Superior temporal gyrus (tissue), 1 donor: Measurements from ENCODE around the gene ZFP36L2.
A peak's percentile ranks its signal among the peaks of the same experiment; 100 is the strongest.
"Not testable (repeated sequence)": the region's sequence is repeated elsewhere in the genome, so short reads cannot be mapped to it uniquely, and the experiment has no call there.

Experiments used
- DNase-seq: peaks from one replicate; pipeline ENCODE4 v3.0.0-alpha.2; 2016; ENCODE audit errors: extremely low spot score

ZFP36L2 gene

DNA sequence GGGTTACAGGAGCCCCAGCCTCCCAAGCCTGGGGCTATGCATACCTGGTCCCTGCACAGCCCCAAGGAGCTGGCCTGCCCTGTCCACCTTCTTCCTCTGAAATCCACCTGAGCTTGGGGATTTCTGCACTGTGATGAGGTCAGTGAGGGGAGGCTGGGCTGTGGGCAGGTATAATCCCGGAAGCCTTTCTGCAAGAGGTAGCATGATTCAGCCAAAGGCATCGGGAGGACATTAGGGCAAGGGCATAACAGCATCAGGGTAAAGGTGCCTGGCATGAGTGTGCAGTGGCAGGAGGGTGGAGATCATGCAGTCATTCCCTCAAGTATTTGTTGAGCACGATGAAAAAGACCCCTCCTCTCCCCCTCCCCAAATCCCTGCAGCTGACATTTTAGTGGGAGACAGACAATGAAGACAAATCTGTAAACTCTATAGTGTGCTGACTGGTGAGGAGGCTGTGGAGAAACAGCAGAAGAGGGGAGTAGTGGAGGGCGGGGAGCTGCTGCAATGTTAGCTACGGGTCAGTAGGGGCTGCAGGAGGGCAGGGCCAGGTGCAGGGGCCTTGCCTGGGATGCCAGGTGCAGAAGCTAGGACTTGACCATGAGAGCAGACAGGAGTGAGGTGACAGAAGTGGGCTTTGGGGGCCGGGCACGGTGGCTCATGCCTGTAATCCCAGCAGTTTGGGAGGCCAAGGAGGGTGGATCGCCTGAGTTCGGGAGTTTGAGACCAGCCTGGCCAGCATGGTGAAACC is 18.7 kb downstream of the ZFP36L2 start:
- no peak for DNase-seq

DNA sequence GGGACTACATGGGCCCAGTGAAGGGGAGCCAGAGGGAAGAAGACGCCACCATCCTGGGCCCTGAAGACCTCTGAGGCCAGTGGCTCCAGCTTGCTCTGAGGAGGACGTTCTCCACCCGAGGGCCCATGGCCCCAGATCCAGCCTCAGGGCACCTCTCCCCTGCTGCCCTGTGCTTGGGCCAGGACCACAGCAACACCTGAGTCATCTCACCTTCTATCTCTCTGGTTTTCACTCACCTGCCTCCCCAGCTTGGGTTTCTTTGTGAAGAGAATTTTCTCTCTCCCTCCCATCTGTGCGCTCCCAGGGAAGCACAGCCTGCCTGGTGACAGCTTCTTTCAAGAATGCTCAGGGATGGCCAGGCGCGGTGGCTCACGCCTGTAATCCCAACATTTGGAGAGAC is 19.8 kb downstream of the ZFP36L2 start:
- no peak for DNase-seq

DNA sequence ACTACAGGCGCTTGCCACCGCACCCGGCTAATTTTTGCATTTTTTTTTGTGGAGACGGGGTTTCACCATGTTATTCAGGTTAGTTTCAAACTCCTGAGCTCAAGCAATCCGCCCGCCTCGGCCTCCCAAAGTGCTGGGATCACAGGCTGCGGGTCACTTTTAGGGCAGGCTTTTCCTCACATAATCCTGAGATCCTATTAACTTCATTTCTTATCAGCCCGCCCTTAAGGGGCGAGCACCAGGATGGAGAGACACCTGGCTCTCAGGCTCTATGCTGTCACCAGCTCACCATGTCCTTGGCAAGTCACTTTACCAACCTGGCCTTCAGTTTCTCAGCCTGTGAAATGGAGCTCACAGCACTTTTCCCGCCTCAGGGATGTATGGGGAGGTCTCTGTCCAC is 23.0 kb downstream of the ZFP36L2 start:
- no peak for DNase-seq

DNA sequence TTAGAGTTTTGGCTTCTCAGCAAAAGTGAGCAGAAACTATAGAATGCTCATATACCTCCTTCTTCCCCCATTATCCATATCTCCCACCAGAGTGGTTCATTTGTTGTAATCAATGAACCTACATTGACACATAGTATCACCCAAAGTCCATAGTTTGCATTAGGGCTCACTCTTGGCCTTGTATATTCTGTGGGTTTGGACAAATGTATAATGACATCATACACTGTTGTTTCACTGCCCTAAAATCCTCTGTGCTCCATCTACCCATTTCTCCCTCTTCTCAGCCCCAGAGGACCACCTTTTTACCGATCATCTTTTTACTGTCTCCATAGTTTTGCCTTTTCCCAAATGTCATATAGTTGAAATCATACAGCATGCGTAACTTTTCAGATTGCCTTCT is 24.1 kb downstream of the ZFP36L2 start:
- DNase-seq: no peak

DNA sequence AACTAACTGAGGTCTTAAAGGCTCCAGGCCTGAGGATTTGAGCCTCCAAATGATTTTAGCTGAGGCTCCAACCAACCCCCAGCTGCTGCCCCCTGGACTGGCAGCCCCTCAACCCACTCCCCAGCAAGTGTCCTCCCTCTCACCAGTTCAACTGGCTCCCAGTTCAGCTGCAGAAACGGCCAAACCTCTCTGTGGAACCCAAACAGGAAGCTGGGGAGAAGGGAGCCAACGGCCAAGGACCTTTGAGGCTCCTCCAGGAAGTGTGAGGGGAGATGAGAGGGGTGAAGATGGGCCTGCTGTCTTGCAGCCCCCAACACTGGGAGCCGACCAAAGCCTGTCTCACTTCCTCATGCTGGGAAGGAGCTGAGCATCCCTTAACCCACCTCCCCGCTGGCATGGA is 24.9 kb downstream of the ZFP36L2 start:
- DNase-seq: no peak

DNA sequence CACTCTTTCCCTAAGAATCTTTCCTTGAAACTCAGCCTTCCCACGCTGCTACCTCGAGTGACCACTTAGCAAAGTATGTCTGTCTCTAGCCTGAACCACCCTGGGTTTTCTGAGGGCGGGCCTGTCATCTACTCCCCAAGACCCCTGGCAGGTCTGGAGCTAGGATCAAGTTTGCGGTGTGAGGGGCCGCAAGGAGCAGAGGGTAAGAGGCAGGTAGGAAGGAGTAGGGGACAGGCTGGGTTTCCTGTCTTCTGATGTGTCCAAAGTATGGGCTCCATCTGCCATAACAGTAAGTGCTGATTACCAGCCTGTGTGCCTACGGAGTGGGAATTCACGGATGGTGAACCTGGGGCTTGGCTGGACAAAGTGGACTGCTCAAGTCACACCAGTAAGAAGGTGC is 25.4 kb downstream of the ZFP36L2 start:
- DNase-seq: no peak

DNA sequence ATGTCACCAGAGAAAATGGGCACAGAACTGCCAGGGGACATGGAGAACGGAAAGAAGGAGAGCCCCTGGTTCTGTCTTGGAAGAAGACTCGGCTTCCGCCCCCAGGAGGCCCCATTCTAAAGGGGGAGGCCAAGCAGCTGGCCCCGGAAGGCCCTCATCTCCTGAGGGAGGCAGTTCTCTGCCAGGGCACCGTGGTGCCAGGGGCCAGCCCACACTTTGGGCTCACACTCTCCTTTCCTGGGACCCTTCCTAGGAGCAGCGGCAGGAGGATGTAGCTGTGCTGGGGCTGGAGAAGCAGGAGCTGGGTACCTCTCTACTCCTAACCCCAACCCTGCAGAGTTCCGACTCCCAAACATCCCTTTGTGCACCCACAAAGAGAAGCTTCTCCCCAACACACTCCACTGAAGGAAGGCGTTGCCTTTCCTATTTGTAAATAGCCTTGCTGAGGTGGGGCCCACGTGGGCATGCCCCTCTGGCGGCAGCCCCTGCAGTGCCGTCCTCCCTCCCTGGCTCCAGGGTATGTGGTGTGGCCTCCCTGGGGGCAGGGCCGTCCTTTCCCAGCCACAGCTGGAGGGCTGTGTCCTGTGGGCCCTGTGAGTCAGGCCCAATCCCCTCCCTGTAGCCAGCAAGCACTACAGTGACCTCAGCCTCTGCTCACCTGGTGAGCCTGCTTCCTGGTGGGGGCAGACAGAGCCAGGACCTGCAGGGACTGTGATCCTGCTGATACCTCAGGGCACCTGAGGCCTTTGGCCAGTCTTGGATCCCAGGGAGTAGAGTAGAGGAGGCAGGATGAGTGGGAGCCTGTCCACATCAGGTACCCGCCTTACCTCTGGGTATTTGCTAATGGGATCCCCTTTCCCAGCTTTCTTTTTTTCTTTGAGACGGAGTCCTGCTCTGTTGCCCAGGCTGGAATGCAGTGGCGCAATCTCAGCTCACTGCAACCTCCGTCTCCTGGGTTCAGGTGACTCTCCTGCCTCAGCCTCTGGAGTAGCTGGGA is 26.6 kb downstream of the ZFP36L2 start:
- no peak for DNase-seq

DNA sequence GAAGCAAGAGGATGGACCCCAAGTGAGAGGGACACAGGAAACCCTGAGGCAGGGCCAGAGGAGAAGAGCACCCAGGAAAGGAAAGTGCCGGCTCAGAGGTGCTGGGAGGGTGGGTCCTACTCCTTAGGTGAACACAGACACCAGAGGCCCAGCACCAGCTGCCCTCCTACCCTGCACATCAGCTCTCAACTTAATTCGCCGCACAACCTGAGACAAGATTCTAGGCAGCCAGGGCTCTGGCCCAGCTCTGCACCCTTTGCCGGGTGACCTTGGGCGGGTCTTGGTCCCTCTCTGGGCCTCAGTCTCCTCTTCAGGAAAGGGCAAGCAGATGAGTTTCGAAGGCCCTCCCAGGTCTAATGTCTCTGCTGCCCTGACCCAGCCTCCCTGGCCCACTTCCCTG is 28.1 kb downstream of the ZFP36L2 start:
- no peak for DNase-seq

DNA sequence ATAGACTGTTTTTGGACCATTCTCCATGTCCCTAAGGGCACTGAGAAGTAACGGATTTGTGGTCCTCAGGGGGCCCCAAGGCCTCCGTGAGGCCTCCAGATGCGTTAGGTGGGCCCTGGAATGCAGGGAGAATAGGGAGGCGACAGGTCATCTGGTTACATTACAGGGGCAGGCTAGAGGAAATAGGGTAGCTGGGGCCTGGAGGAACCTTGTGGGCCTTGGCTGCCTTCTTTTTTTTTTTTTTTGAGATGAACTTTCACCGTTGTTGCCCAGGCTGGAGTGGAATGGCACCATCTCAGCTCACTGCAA is 28.9 kb downstream of the ZFP36L2 start:
- DNase-seq: no peak

DNA sequence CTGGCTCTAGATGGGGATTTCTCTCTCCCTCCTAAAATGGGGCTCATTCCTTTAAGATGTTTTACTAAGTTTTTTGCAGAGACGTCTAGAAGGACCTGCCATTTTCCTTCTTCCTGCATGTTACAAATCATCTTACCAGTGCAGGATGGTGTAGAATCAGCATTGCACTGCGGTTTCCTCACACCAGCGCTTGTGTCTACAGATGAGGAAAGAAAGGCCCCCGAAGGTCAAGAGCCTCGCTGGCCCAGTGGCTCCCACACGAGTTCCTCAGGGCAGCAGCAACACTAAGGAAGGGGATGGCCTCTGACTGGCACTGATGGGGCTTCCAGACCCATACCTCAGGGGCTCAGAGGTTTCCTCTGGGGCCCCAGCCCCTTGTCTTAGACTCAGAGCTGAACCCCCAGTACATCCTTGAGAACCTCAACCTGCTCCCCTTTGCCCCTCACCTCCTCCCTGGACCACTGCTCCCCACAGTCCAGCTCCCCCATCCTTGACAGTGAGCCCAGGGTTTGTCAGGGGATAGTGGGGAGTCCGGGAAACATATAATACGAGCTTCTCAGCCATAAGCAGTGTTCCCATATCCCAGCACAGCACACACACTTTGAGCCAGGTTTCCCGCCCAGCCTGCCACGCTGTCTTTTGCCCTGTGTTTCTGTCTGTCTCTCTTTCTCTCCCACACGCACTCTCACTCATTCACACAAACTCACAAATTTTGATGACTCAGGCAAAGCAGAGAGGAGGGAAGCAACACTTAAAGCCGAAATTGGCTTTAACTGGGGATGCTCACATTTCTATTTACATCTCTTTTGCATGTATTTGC is 29.4 kb downstream of the ZFP36L2 start:
- peak; percentile 18 for DNase-seq

DNA sequence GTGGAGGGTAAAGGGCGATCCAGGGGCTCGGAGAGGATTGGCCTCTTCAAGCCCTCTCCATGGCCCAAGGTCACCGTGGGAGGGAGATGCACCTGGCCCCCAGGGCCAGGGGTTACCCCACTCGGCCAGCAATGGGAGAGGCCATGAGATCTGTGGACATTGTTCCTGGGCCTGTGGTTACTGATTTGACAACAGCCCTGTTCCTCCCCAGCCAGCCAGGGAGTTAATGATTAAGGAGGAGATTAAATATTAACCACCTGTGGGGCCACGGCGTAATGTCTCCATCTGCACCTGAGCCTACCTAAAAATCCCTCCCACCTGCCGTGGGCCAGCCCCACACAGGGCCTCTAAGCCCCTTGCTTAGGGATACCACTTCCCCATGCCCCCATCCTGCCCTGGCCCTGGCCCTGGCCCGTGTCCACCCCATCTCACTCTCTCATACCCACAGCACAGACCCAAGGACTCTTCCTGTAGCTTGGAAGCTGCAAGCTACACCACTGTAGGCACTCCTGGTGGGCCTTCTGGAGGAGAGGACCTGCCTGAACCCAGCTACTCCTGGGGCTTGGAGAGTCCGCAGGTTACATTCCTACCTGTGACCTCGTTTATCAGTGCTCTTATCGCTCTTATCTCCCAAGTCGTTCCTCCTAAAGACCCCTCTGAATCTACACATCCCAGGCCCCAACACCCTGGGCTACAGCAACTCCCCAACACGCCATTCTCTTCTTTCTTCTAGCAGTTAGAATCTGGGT is 32.1 kb downstream of the ZFP36L2 start:
- DNase-seq: no peak

DNA sequence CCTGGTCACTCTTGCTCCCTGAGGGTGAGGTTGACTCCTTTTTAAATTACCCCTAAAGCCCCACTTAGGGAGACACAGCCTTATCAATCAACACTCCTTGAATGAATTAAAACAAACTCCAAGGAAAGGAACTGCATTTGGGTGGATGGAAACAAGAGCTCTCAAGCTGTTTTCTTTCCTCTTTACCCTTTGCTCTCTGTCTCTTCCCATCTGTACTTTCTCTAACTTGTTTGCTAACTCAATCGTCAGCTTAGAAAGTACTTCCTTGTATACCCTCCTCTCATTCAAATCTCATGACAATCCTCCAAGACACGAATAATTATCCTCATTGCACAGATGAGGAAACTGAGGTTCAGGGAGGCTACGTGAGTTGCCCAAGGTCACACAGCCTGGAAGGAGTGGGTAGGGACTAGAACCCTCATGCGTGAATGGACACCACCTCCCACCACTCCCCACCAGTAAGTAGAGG is 32.7 kb downstream of the ZFP36L2 start:
- no peak for DNase-seq

DNA sequence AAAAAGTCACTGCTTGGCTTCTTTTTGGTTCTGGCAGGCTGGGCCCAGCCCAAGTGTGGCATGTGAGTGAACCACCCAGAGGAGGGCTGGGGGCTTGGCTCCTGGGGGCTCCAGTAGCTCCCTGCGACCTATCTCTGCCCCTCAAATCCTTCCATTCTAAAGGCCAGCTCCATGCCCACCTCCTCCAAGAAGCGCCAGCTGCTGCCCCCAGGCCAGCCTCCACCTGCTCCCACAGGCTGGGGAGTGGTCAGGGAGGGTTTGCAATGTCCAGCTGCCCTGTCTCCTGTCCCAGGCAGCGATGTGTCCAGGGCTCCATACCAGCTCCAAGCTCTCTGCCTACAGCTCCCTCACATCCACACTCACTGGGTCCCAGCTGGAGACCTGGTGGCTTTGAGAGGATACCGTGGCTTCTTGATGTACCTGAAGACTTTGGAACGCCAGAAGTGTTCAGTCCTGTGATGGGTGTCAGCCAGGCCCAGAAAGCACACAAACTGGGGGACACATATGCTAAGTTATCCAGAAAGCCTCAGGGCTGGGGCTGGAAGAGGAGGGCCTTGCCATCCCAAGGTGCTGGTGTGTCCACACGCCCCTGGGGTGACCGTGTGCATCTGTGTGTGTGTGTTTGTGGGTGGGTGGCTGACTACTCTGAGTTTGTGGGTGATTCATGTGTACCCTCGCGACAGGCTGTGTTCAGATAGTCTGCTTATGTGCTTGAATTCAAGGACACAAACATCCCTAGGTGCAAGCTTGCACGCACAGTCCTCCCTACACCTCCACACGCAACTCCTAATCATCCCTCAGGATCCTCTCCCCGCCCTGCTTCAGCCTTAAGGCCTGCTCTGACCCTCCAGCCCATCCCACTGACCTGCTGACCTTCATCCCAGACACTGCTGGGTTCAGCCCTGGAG is 33.4 kb downstream of the ZFP36L2 start:
- DNase-seq: no peak

DNA sequence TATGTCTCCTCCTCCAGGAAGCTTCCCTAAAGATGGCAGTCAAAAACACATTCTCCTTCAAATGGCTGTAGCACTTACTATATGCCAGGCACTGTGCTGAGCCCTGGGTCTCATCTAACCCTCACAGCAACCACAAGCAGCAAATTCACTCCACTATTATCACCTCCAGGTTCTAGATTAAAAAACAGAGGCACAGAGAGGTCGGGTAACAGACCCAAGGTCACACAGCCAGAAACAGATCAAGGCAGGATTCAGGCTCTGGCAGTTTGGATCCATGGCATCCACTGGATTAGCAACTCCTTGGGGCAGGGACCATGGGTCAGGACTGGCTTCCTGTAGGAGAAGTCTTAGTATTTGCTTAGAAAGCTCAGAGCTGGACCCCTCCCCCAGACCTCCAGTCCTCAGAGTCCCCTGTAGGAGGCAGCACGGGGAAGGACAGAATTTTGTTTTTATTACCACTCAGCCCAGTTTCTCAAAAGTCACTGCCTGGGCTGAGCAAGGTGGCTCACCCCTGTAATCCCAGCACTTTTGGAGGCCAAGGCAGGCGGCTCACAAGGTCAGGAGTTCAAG is 34.4 kb downstream of the ZFP36L2 start:
- no peak for DNase-seq

DNA sequence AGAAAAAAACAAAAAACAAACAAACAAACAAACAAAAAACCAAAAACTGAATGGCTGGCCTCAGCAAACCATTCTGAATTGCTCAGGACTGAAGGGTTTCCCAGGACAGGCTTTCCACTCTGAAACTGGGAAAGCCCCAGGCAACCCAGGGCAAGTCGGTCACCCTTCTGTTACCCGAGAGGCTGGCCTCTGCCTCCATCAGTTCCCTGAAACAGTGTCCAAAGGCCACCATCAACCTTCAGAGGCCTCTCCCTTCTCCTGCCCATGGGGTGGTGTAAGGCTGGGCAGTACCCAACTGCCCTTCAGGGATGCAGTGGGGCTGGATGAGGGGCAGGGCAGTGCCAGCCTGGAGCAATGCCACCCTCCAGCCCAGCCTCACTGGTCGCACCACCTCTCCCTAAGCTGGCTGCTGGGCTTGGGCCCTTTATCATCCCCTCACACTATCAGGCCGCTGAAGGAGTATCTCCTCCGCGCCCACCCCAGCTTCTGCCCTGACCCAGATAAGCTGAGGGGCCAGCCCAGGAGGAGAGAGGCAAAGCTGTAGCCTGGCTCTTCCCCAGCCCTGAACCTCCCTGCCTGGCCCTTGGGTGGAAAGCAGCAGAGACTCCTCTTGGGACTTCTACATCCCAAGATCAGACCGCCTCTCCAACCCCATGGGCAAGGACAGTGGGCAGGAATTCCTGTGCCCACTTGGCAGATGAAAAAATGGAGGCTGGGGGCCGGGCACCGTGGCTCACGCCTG is 35.9 kb downstream of the ZFP36L2 start:
- no peak for DNase-seq

DNA sequence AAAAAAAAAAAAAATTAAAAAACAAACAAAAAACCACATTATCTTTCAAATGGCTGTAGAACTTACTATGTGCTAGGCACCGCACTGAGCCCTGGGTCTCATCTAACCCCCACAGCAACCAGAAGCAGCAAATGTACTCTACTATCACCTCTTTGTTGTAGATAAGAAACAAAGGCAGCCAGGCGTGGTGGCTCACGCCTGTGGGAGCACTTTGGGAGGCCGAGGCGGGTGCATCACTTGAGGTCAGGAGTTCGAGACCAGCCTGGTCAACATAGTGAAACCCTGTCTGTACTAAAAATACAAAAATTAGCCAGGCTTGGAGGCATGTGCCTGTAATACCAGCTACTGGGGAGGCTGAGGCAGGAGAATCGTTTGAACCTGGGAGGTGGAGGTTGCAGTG is 36.5 kb downstream of the ZFP36L2 start:
- DNase-seq: not testable (repeated sequence)

DNA sequence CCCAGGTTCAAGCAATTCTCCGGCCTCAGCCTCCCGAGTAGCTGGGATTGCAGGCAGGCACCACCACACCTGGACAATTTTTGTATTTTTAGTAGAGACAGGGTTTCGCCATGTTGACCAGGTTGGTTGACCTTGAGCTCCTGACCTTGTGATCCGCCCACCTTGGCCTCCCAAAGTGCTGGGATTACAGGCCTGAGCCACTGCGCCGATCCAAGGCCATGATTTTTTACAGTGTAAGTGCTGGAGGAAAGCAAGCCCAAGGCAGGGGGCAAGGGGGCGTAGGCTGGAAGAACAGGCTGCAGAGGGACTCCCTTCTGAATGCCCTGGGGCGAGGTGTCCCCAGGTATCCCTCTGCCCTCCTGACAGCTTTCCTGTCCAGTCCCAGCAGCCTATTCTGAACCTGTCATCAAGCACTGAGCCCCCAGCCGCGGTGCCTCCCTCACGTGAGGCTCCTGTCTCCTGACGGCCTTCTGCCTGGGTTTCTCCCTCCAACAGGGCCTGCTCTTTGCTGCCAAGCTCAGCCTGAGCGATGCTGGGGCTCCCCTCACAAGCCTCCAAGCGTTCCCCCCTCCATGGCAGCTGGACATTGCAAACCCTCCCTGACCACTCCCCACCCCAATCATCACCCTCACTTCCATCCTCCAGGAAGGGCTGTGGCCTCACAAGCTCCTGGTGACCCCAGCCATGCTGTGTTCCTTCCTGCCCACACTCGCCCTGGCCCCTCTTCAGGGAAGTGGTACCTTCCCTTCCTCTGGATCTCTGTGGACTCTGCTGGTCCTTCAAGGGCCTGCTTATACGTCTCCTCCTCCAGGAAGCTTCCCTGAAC is 37.6 kb downstream of the ZFP36L2 start:
- DNase-seq: no peak

DNA sequence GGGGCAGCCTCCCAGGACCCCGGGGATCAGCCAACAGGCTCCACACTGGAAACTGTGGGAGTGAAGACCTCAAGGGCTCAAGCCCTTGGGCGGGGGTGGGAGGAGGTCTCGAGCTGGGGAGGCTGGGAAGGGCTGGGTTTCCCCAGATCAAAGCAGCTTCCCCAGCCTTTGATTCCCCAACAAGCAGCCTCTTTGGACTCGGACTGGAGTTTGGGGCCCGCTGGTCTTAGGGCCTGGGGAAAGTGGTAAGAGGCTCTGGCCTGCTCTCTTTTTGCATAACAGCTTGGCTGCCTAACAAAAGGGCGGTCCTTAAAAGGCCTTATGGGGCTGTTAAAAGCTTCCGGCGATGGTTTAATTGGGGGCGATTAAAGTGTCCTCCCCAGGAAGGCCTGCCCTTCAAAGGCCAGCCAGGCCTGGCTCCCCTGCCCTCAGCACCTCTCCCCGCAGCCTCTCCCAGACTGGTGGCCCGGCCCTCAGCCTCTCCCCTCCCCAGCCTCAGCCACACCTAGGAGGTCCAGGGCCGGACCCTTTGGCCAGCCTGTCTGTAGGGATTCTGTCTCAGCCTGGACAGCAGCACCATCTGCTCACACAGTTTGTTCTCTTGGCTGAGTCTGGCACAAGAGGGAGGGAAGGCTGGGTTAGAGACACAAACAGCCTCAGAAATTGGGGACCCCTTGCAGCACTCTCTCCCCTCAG is 39.6 kb downstream of the ZFP36L2 start:
- DNase-seq: no peak
